Fibroblast of gingiva (primary cell): ENCODE results near the gene IAH1.
"Not testable (repeated sequence)": the region's sequence is repeated elsewhere in the genome, so short reads cannot be mapped to it uniquely, and the experiment has no call there.

ENCODE experiments used
- DNase-seq: peaks from one replicate; pipeline ENCODE4 v3.0.0-alpha.2; 2011; ENCODE audit warnings: low read depth

IAH1 gene

DNA sequence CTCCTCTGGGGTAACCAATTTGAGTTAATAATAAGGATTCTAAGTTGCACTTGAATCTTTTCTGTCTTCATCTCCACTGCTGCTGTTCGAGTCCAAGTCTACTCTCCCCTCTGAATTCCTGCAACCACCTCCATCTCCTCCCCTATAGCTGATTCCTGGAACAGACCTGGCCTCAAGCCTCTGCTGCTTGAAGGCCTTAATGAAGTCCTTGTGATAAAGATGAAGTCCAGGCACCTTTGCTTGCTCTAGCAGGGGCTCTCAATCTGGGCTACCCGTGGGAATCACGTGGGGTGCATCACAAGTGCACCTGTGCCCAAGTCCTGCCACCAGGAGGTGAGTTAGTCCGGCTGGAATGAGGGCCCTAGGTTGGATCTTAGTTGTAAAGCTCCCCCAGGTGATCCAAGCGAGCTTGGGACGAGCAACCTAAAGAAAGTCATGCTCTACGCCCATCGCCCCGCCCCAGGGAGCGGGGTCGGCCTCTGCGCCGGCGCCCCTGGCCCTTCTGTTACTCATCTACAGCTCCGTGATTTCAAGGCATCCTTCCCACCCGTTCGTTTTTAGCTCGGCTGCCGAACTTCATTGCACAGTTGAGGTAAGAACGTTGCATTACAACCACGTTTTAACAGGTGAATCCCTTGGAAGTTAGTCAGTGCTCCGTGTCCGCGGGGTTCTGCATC lies 905 bp upstream of the IAH1 start:
- no peak for DNase-seq

DNA sequence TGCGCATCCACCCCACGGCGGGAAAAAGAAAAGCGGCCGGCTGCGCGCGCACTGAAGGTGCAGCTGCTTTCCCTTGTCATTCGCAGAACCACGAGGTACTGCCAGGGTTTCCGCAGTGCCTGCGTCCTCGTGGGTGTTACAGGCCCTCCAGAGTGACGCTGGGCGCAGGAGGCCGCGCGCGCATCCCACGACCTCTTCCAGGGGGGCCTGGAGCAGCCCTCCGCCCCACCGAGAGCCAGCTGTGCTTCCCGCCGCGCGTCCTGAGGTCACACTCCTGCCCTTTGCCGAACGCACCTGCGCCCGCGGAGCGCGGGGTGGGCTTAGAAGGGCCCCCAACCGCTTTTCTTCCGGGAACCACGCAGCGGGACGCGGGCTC lies 378 bp upstream of the IAH1 start:
- DNase-seq = peak; percentile 26

DNA sequence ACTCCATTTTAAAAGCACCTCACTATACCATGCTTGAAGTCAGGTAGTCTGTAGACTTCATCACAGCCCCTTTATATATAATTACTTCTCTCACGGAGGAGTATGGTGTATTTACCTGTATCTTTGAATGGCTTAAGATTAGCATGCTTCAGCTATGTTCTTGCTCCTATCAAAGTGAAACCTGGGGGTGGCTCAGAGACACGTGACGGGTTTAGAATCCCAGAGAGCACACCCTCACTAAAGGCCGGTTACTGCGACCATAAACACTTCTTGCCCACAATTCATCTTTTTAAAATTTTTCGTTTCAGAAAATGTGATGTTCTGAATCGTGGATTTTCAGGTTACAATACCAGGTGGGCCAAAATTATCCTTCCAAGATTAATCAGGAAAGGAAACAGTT lies 3.6 kb downstream of the IAH1 start:
- DNase-seq = no peak

DNA sequence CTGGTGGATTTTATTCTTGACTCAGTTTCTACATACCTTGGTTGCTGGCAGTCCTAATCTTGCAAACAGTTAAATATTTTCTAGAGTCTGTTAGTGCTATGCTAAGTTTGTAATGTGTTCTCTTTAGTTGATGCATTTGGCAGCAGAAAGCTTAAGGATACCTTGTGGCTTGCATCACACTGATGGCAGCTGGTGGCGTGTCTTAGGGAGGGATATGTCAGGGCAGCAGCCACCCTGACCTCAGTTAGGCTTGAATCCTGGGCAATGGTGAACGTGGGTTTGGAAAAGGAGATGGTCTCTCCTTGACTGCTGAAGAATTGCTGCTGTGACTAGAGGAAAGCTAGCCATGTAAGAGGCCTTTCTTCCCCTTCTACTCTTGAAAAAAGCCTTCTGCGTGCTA lies 4.2 kb downstream of the IAH1 start:
- DNase-seq = no peak

DNA sequence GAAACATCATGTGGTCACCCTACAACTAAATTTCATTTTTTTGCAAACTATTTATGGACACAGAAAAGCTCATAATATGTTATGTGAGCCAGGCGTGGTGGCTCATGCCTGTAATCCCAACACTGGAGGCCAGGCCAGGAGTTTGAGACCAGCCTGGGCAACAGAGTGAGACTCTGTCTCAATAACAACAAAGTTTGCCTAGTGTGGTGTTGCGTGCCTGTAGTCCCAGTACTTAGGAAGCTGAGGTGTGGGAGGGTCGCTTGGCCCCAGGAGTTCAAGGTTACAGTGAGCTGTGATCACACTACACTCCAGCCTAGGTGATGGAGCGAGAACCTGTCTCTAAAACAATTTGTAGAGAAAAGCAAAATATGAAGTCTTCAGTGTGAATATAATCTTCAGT lies 5.8 kb downstream of the IAH1 start:
- no peak for DNase-seq

DNA sequence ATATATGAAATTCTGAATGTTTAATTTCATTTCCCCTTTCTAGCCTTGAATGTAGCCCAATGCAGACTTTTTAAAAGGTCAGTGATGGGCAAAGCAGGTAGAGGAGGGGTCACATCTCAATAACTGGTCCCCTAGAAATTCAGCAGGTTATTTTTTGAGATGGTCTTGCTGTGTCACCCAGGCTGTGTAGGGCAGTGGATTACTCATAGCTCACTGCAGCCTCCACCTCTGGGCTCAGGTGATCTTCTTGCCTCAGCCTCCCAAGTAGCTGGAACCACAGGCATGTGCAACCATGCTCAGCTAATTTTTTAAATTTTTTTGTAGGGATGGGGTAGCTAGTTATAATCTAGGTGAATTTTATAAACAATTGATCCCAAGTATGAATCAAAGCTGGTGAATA lies 8.8 kb downstream of the IAH1 start:
- no peak for DNase-seq

DNA sequence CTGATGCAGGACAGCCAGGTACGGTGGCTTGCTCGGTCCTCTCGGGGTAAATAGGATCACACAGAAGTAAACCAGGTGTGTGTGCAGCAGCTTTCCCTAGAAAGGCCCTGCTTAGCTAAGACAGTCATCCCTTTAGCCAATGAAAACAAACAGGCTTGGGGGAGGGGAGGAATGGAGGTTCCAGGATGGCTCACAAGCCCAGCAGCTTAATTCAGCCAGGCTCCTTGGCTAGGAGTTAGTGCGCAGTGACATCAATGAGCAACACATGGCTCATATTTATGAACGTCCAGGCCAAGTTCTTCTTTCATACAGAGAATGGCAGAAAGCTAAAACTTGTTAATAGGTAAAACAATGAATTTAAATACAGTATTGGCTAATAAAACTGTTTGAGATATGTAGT lies 10.2 kb downstream of the IAH1 start:
- DNase-seq = peak; percentile 51

DNA sequence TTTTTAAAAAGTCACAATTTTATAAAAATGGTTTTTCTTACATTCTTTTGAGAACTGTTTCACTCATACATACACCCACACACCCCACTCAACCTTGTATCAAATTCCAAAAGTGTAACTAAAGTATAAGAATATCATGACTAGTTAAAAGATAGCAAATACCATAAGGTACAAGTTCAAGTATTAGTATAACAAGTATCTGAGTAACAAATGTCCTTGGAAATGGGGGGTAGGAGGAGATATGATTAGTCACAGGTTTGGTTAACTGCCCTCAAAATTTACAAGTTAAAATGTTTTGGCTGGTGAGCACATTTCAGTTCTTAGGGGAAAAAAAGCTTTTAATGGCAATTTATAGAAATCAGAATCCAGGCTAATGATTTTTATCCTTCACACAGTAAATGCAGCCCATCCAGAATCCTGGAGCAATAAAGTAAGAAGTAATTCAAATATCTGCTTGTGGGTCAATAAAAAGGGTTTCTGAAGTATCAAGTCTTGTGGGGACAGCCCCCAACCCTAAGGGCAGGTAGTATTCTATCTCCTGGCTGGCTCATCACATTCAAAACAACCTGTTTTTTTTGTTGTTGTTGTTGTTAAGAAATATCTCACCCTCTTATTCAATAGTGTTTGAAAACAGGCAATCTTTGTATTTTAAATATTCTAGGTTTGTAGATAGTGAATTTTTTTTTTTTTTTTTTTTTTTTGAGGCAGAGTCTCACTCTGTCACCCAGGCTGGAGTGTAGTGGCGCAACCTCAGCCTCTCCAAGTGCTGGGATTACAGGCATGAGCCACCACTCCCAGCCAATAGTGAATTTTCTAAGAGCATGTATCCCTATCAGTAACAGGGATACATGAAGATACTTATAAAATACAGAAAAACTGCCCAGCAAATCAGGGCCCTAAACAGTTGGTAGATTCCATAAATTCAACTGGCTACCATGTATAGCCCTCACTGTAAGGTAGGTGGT lies 14.5 kb downstream of the IAH1 start:
- DNase-seq = no peak

DNA sequence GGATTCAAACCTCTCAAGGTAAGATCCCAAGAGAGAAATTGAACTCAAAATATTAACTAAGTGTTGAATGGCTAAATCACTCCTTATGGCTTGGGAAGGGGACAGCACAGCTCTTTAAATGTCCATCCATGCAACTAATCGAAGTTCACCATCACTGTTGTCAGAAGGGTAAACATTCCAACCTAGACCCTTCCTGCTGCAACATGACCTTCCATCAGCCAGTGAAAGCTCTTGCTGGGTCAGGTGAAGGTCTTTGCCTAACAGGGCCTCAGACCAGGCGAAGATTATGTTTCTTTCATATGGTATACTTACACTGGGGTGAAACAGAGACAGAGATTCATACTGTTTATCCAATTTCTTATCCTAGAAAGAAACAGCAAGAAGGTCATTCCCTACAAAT lies 16.4 kb downstream of the IAH1 start:
- no peak for DNase-seq

DNA sequence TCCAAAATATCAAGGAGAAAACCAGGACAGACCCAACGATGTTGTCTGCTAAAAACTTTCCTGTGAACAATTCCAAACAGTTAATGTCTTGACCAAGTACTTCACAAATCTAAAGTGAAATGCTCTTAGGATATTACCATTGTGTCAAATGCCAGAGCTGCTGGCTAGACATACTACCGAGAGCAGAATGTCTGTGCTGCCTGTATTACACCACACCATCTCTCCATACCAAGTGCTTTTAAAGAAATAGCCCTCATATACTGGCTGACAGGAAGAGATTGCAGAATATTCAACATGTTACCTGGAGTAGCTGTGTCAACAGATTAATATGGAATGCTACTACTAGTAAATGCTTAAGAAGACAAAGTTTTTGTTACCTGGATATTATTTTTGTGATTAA lies 18.6 kb downstream of the IAH1 start:
- DNase-seq = no peak

DNA sequence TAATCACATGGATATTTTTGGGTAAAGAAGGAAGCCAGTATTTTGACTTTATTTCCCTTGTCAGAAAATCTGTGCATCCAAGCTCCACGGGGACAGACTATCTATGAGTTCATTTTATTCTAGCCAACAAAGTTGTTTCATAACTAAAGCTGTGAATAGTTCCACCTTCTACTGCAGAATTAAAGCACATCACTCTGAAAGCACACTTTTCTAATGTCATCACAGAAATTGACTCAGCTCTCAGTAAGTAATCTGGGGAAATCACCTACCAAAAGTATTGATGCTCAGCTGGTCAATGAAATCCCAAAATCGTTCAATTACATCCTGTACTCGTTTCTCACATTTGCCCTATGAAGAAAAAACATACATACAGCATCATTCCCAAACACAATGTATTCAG lies 19.1 kb downstream of the IAH1 start:
- DNase-seq = no peak

DNA sequence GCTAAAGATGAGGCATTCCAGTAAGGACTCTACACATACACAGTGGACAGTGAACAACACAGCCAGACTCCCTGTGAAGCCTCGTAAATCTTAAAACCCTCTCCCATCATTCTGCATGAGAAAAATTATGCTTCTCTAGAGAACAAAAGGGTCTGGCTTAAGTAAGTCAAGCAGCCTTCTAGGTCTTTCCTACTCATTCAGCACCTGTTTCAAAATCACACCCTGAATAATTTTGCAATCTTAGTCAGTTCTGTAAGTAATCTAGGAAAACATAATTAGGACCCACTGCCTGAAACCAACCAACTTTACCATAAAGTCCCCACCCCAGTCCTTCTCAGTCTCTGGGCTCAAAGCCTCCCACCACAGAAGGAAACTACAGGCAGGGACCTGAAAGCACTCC lies 19.7 kb downstream of the IAH1 start:
- no peak for DNase-seq

DNA sequence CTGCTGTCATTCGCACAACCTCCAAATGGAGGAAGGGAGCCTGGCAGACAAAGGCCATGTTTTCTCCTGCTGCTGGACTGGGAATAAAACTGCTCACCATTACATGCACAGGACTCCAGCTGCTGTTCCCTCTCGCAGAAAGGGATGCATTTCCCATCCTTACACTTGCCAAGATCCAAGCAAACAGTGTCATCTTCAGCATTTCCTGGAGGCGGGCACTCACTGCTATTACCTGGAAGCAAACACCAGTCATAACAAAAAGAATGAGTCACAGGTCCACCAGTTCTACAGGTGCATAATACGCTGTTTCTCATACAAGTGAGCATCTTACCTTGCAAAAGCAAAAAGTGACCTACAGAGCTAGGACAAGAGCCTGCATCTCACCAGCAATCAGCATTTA lies 22.7 kb downstream of the IAH1 start:
- DNase-seq = no peak

DNA sequence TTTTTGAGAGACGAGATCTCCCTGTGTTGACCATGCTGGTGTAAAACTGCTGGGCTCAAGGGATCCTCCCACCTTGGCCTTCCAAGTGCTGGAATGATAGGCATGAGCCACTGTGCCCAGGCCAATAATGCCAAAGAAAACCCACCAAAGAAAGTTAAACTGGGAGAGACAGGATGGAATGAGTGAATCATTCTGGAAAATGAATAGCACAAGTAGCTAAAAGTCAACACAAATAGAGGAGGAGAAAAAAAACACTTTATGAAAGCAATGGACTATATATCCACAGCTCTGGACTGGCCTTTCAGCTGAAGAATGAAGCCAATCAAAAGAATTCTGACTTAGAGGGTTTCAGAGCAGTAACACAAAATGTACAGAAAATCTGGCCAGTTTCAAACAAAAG lies 23.9 kb downstream of the IAH1 start:
- DNase-seq = peak; percentile 14

DNA sequence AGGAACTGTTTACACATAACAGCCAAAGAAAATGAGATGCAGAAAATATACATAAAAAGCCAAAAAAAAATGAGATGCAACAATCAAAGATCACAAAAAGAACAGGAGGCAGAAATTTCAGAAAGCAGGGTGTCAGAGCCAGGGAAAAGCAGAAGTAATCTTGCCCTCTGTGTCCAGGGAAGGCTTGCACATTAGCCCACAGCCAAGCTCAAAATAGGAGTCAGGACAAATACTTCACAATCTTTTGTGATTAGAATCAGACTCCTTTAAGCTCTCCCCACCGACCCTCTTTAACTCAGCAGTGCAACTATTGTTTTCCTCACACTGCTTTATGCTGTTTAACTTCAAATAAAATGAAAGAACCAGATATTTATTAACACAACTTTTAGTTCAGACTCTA lies 34.6 kb downstream of the IAH1 start:
- DNase-seq = no peak

DNA sequence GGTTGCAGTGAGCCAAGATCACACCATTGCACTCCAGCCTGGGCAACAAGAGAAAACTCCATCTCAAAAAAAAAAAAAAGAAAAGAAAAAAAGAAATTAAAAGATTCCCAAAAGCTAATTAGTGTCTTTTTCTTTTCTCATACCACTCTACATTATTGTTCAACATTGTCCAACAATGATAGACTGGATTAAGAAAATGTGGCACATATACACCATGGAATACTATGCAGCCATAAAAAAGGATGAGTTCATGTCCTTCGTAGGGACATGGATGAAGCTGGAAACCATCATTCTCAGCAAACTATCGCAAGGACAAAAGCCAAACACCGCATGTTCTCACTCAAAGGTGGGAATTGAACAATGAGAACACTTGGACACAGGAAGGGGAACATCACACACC lies 39.6 kb downstream of the IAH1 start:
- DNase-seq = not testable (repeated sequence)

DNA sequence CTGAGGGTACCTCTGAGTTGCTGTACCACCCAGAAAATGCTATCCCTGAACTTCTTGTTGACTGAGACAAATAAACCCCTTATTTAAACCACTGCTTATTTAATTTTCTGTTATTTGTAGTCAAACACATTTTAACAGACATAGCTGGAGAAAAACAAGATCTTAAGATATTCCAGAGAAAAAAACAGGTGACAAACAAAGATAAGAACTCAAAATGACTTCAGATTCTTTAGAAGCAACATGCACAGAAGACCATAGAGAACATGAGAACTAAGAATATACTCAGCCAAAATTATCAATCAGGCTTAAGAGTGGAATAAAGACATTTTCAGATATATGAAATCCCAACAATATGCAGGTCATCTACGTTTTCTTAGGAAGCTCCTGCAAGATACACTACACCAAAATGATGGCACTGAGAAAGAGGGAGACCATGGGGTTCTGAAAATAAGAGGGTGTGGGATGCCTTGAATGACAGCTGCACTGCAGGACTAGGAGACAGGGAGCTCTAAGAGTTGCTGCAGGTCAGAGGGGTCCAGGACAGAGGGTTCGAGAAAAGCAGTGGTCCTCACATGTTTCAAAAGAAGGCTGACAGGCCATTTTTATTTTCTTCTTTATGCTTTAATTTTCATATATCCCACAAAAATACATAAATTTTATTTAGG lies 42.9 kb downstream of the IAH1 start:
- no peak for DNase-seq

DNA sequence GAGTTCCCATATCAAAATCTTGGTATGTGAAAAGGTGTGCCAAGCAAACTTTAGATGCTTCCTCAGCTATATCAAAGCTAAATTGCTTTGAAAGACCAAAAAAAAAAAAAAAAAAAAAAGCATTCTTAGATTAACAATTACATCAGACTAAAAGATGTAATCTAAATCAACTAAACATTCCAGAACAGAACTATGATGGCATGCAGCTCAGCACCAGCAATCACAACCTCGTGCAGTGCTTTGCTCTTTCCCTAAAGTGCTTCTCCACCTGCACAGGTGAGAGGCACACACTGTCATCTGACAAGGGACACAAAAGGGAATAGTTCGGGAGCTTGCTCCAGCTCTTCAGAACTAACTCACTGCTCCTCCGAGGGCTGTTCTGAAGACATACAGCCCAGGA lies 43.8 kb downstream of the IAH1 start:
- no peak for DNase-seq

DNA sequence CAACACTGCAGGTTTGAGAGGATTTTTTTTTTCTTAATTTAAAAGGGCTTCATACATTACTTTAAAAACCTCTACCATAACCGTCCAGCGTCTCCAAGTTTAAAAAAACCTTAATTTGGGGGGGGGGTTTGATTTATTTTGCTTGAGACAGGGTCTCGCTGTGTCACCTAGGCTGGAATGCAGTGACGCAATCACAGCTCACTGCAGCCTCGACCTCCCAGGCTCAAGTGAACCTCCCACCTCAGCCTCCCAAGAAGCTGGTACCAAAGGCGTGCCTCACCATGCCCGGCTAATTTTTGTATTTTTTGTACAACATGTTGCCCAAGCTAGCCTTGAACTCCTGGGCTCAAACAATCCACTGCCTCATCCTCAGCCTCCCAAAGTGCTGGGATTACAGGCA lies 44.4 kb downstream of the IAH1 start:
- DNase-seq = no peak

DNA sequence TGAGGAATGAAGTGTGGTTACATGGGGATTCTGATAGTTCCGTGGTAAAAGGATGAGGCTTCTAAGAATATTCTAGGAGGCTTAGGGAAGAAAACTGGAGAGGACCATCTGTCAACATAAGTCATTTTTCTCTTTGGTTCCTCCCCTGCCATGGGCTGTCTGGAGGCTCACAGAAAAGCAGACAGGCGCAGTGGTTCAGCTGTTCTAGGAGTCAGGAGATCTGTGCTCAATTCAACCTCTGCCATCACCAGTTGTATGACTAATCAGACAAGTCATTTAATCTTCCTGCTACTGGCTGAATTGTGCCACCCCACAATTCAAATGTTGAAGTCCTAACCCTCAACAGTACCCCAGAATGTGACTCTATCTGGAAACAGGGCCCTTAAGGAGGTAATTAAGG lies 44.9 kb downstream of the IAH1 start:
- no peak for DNase-seq

DNA sequence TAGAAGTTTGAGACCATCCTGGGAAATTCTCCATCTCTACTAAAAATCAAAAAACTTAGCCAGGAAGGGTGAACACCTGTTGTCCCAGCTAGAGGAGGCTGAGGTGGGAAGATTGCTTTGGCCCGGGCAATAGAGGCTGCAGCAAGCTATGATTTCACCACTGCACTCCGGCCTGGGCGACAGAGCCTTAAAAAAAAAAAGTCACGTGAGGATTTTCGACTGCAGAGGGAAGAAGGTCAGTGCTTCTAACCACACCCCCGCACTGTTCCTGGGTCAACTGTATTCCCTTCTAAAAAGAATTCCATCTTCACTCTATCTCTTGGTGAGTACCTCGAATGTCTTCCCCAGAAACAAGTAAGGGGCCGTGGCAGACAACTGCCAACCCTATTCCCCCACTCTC lies 49.9 kb downstream of the IAH1 start:
- DNase-seq = no peak

DNA sequence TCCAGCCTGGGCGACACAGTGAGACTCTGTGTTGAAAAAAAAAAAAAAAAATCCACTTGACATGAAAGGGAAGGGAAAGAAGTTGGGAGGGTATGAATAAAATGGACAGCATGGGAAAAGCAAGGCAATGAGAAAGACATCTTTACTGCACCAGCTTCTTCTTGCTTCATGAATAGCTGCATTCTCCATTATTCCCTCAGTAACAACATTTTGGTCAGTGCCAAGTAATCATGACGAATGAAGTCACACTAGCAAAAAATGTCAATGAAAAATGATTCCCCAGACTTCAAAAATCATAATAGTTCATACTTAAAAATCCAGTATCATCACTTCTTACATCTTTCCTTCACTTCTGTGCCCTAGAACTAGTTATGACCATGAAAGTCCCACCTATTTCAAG lies 50.9 kb downstream of the IAH1 start:
- DNase-seq = no peak
